H1 (cell line): ENCODE results near the gene MXRA8. TPM values are rescaled to one million over a fixed set of nuclear protein-coding genes. Genes with fewer than 3 reads are reported as not detected.

Source experiments
- CTCF ChIA-PET: fragments of 300-600 bp; sonication (Branson Sonifier 250); formaldehyde crosslinking; loops from one replicate; lab custom pipeline; 2021; ENCODE audit not compliant: partially characterized antibody; lab: Charles Lee
- POLR2A ChIA-PET: fragments of 300-600 bp; sonication (Branson Sonifier 250); formaldehyde crosslinking; loops from one replicate; lab custom pipeline; 2021; ENCODE audit warnings: inconsistent platforms; ENCODE audit not compliant: partially characterized antibody; lab: Charles Lee
- DNase-seq, 2 experiments: peaks; one replicate each; pipeline versions ENCODE4 v3.0.0 to v3.0.0-alpha.2; 2010 to 2022; ENCODE audit warnings: low spot score in 2 of 2, low read depth in 1 of 2, mixed read lengths in 1 of 2
- FAIRE-seq: peaks from 2 replicates; lab custom pipeline; 2011; peaks lifted over from hg19 to GRCh38; lab: Jason Lieb, UNC
- H2AFZ ChIP-seq: 2 replicates; pipeline ENCODE4 v1.8.1; 2012; ENCODE audit warnings: low read length, inconsistent platforms
- H2AK5ac ChIP-seq: 2 replicates; pipeline ENCODE4 v1.6.1; 2013; ENCODE audit warnings: low read depth, low read length
- H2BK120ac ChIP-seq: replicated peaks from 2 replicates; pipeline ENCODE3; 2013; ENCODE audit warnings: low read depth, low read length, inconsistent platforms
- H2BK12ac ChIP-seq: 2 replicates; pipeline ENCODE4 v1.6.1; 2013; ENCODE audit warnings: low read depth, low read length
- H2BK15ac ChIP-seq: 2 replicates; pipeline ENCODE4 v1.6.1; 2013; ENCODE audit warnings: low read length
- H2BK20ac ChIP-seq: 2 replicates; pipeline ENCODE4 v1.6.1; 2013; ENCODE audit warnings: low read length
- H2BK5ac ChIP-seq: 2 replicates; pipeline ENCODE4 v1.6.1; 2013; ENCODE audit warnings: low read depth, low read length
- H3K14ac ChIP-seq: 2 replicates; pipeline ENCODE4 v1.6.1; 2013; ENCODE audit warnings: inconsistent platforms; ENCODE audit not compliant: insufficient read length
- H3K18ac ChIP-seq: 2 replicates; pipeline ENCODE4 v1.6.1; 2013; ENCODE audit warnings: low read length; ENCODE audit errors: extremely low read depth
- H3K23ac ChIP-seq: 2 replicates; pipeline ENCODE4 v1.6.1; 2013; ENCODE audit warnings: inconsistent platforms; ENCODE audit not compliant: insufficient read length
- H3K23me2 ChIP-seq: 2 replicates; pipeline ENCODE4 v1.6.1; 2013; ENCODE audit warnings: low read depth, low read length
- H3K27ac ChIP-seq: 2 replicates; pipeline ENCODE4 v1.6.1; 2011; ENCODE audit warnings: low read depth, low read length, inconsistent platforms
- H3K27me3 ChIP-seq, 4 experiments: replicated peaks in 1 of 4; 1 replicate in 1 of 4; 2 replicates in 3 of 4; pipeline versions ENCODE4 v1.6.1 to v1.8.1; 2011 to 2013; ENCODE audit warnings: low read length in 3 of 4, mild to moderate bottlenecking in 3 of 4, inconsistent platforms in 2 of 4, mixed read lengths in 2 of 4, moderate library complexity in 1 of 4; ENCODE audit not compliant: control insufficient read depth in 3 of 4, insufficient read depth in 3 of 4; ENCODE audit errors: extremely low read depth in 1 of 4
- H3K36me3 ChIP-seq, 4 experiments: 2 replicates each; pipeline versions ENCODE4 v1.6.1 to v1.8.1; 2011 to 2013; ENCODE audit warnings: mild to moderate bottlenecking in 4 of 4, low read length in 3 of 4, moderate library complexity in 2 of 4, control low read depth in 1 of 4, inconsistent platforms in 1 of 4; ENCODE audit not compliant: insufficient read depth in 4 of 4, control insufficient read depth in 2 of 4
- H3K4ac ChIP-seq: replicated peaks from 2 replicates; pipeline ENCODE3; 2013; ENCODE audit warnings: low read length, low read depth, mixed read lengths, inconsistent platforms; ENCODE audit not compliant: insufficient read length
- H3K4me1 ChIP-seq, 4 experiments: replicated peaks in 1 of 4; 1 replicate in 1 of 4; 2 replicates in 3 of 4; pipeline versions ENCODE4 v1.6.1 to v1.8.1; 2011 to 2013; ENCODE audit warnings: low read length in 3 of 4, inconsistent platforms in 2 of 4, mixed read lengths in 1 of 4; ENCODE audit not compliant: insufficient read depth in 4 of 4, control insufficient read depth in 3 of 4
- H3K4me2 ChIP-seq, 2 experiments: 2 replicates each; pipeline versions ENCODE4 v1.6.1 to v1.8.1; 2011 to 2013; ENCODE audit warnings: low read depth in 2 of 2, low read length in 2 of 2, control low read depth in 1 of 2, inconsistent platforms in 1 of 2, mild to moderate bottlenecking in 1 of 2; ENCODE audit not compliant: insufficient read depth in 1 of 2
- H3K4me3 ChIP-seq, 4 experiments: fragments of 200-600, 300-600 bp in 1 of 4; sonication (generic), shearing (Covaris generic), sonication (Bioruptor Twin) in 1 of 4; 2 replicates each; pipeline versions ENCODE4 v1.5.1 to v1.8.1; 2011 to 2016; ENCODE audit warnings: low read length in 4 of 4, low read depth in 3 of 4, control low read depth in 2 of 4, inconsistent platforms in 2 of 4, mild to moderate bottlenecking in 2 of 4, mixed read lengths in 1 of 4, moderate library complexity in 1 of 4; ENCODE audit not compliant: insufficient read depth in 2 of 4; ENCODE audit errors: extremely low read depth in 1 of 4
- H3K56ac ChIP-seq: replicated peaks from 2 replicates; pipeline ENCODE3; 2013; ENCODE audit warnings: low read depth, mild to moderate bottlenecking, mixed read lengths, low read length, inconsistent platforms; ENCODE audit not compliant: insufficient read length
- H3K79me1 ChIP-seq: 2 replicates; pipeline ENCODE4 v1.6.1; 2013; ENCODE audit warnings: low read depth, low read length, control low read depth
- H3K79me2 ChIP-seq, 2 experiments: 2 replicates each; pipeline versions ENCODE4 v1.6.1 to v1.8.1; 2012 to 2013; ENCODE audit warnings: low read length in 2 of 2, mild to moderate bottlenecking in 2 of 2, inconsistent platforms in 1 of 2; ENCODE audit not compliant: insufficient read depth in 2 of 2, control insufficient read depth in 1 of 2
- H3K9ac ChIP-seq, 4 experiments: replicated peaks in 1 of 4; 1 replicate in 1 of 4; 2 replicates in 3 of 4; pipeline versions ENCODE4 v1.6.1 to v1.8.1; 2011 to 2013; ENCODE audit warnings: low read depth in 3 of 4, low read length in 3 of 4, control low read depth in 2 of 4, mild to moderate bottlenecking in 2 of 4, moderate library complexity in 2 of 4, inconsistent platforms in 1 of 4; ENCODE audit errors: extremely low read depth in 1 of 4
- H3K9me3 ChIP-seq, 2 experiments: 2 replicates each; pipeline versions ENCODE4 v1.6.1 to v1.8.1; 2012 to 2013; ENCODE audit warnings: mild to moderate bottlenecking in 2 of 2, moderate library complexity in 2 of 2, control low read depth in 1 of 2, inconsistent platforms in 1 of 2, low read depth in 1 of 2, low read length in 1 of 2, mixed read lengths in 1 of 2; ENCODE audit not compliant: insufficient read depth in 2 of 2
- H4K20me1 ChIP-seq, 2 experiments: replicated peaks in 1 of 2; 2 replicates each; pipeline versions ENCODE3 to v1.8.1; 2011 to 2013; ENCODE audit warnings: inconsistent platforms in 2 of 2, low read length in 2 of 2, mild to moderate bottlenecking in 1 of 2; ENCODE audit not compliant: insufficient read depth in 2 of 2, control insufficient read depth in 1 of 2
- H4K5ac ChIP-seq: 2 replicates; pipeline ENCODE4 v1.6.1; 2013; ENCODE audit warnings: low read length, low read depth, mixed read lengths, inconsistent platforms; ENCODE audit not compliant: insufficient read length
- H4K8ac ChIP-seq: 2 replicates; pipeline ENCODE4 v1.8.0; 2013; ENCODE audit warnings: mild to moderate bottlenecking, moderate library complexity, low read length, inconsistent platforms; ENCODE audit not compliant: insufficient read depth; ENCODE audit errors: extremely low read depth
- H4K91ac ChIP-seq: replicated peaks from 2 replicates; pipeline ENCODE3; 2013; ENCODE audit warnings: low read length, mixed read lengths, inconsistent platforms; ENCODE audit not compliant: insufficient read length
- BACH1 ChIP-seq: IDR thresholded peaks from 2 replicates; pipeline ENCODE4 v1.6.1; 2012; ENCODE audit warnings: low read length, improper control_type of control experiment
- CBX5 ChIP-seq: fragments of 300-800, 300-1000 bp; sonication (generic); IDR thresholded peaks from 2 replicates; pipeline ENCODE4 v1.7.1; 2016; ENCODE audit warnings: antibody characterized with exemption, low read length, low read depth
- EZH2 ChIP-seq: fragments of 200-600 bp; sonication (generic); IDR thresholded peaks from 2 replicates; pipeline ENCODE4 v1.7.1; 2012; ENCODE audit warnings: low read depth, mild to moderate bottlenecking, moderate library complexity, low read length, inconsistent platforms; ENCODE audit not compliant: severe bottlenecking
- NRF1 ChIP-seq: IDR thresholded peaks from 2 replicates; pipeline ENCODE4 v1.6.1; 2011; ENCODE audit warnings: mild to moderate bottlenecking, low read depth, low read length, improper control_type of control experiment
- PHF8 ChIP-seq: fragments of 200-600 bp; sonication (generic); conservative IDR thresholded peaks from 2 replicates; pipeline ENCODE4 v1.7.1; 2012; ENCODE audit warnings: low read depth, mild to moderate bottlenecking, inconsistent platforms, low read length, moderate library complexity
- SUZ12 ChIP-seq: fragments of 200-600 bp; sonication (generic); IDR thresholded peaks from 2 replicates; pipeline ENCODE4 v1.6.1; 2012; ENCODE audit warnings: mild to moderate bottlenecking, inconsistent platforms, low read length, moderate library complexity, mixed read lengths
- WGBS, 2 experiments: shearing (Covaris generic) in 1 of 2; methylation state at CpG; one replicate each; pipeline versions ENCODE4 v1.1.6 to v1.1.7; 2013 to 2015; ENCODE audit warnings: low lambda C conversion rate in 2 of 2, mixed read lengths in 2 of 2, inconsistent platforms in 1 of 2, low coverage in 1 of 2, missing lambda C conversion rate in 1 of 2; ENCODE audit not compliant: insufficient replicate concordance in 2 of 2, insufficient coverage in 1 of 2, insufficient read length in 1 of 2; ENCODE audit errors: extremely low coverage in 1 of 2, missing lambda C conversion rate in 1 of 2; 5-methylcytosine and 5-hydroxymethylcytosine counted together
- polyA plus RNA-seq, 7 experiments: library from polyadenylated mRNA; depleted of rRNA in 3 of 7; stranded (reverse) in 5 of 7; unstranded in 2 of 7; fragments of >200 nt in 5 of 7; fragments of 200-250 nt in 2 of 7; gene quantifications; 1 replicate in 5 of 7; 2 replicates in 1 of 7; 4 replicates in 1 of 7; pipeline versions ENCODE4 v1.2.1 to v1.2.3, GENCODE V29; 2011 to 2013; ENCODE audit warnings: missing spikeins in 2 of 7, mixed read lengths in 2 of 7
- total RNA-seq: library from RNA; stranded (reverse); fragmentation: NEBNext Ultra II Directional; extraction: Animal tissue kit (Norgen Biotek cat#: 25700); gene quantifications from 2 replicates; pipeline ENCODE4 v1.2.1, GENCODE V29; 2021
- TF ChIP-seq, protein P1 (sequence below), 3 experiments: IDR thresholded peaks; 1 replicate in 2 of 3; 2 replicates in 1 of 3; pipeline versions ENCODE4 v1.5.1 to v1.6.1; 2011; ENCODE audit warnings: low read length in 3 of 3, mild to moderate bottlenecking in 3 of 3, inconsistent platforms in 2 of 3, low read depth in 1 of 3, moderate library complexity in 1 of 3; ENCODE audit not compliant: insufficient read depth in 1 of 3; ENCODE audit errors: control extremely low read depth in 1 of 3

Gene MXRA8
- total and polyA plus RNA-seq, 2 of the 8 experiments (the other 6 are each of a cell fraction or from before 2014, with no cell fraction given): 10.5 to 17.2 TPM

DNA sequence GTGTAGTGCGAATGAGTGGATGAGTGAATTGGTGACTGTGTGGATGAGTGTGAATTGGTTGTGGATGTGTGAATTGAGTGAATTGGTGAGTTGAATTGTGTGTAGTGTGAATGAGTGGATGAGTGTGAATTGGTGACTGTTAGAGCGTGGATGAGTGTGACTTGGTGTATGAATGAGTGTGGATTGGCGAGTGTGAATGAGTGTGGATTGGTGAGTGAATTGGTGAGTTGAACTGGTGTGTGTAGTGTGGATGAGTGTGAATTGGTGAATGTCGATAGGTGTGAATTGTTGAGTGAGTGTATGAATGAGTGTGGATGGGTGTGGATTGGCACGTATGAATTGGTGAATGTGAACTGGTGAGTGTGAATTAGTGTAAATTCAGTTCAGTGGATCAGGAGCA is 9.0 kb upstream of the MXRA8 start:
- H3K4me3 ChIP-seq: no peak overlapping the region
- no peak overlapping the region for H3K14ac ChIP-seq
- DNase-seq: no peak
- no peak overlapping the region for H3K9ac ChIP-seq
- H3K79me2 ChIP-seq: no peaks in the 10 kb centered on the region
- H2AFZ ChIP-seq: no peak overlapping the region
- peak overlapping the region; percentile 82; the same call in 1 of the 2 replicates for H2AK5ac ChIP-seq
- CTCF ChIA-PET: no interaction called here
- no peak for FAIRE-seq
- H3K4ac ChIP-seq: no peak overlapping the region
- peaks cover 0 to 9% of the 10 kb centered on the region in 2 experiments for H4K20me1 ChIP-seq
- no peaks in the 10 kb centered on the region; a peak in 1 of 8 replicates for H3K36me3 ChIP-seq
- H4K8ac ChIP-seq: no peak overlapping the region
- H2BK120ac ChIP-seq: no peak overlapping the region
- H2BK20ac ChIP-seq: no peak overlapping the region; the same call in 1 of the 2 replicates
- no peak overlapping the region for H2BK12ac ChIP-seq
- no peak overlapping the region for H2BK5ac ChIP-seq
- H2BK15ac ChIP-seq: no peak overlapping the region
- no peak overlapping the region for H3K4me2 ChIP-seq
- H4K5ac ChIP-seq: no peak overlapping the region
- H3K23ac ChIP-seq: no peak overlapping the region
- H3K27me3 ChIP-seq: no peaks in the 10 kb centered on the region; a peak in 1 of 7 replicates
- peaks cover 17% of the 10 kb centered on the region; the same call in 1 of the 2 replicates for H3K23me2 ChIP-seq
- H4K91ac ChIP-seq: no peak overlapping the region
- H3K56ac ChIP-seq: peak overlapping the region; percentile 94
- peaks cover 12 to 18% of the 10 kb centered on the region in 2 experiments; a peak in 3 of 4 replicates for H3K9me3 ChIP-seq
- TF ChIP-seq, protein P1, sequence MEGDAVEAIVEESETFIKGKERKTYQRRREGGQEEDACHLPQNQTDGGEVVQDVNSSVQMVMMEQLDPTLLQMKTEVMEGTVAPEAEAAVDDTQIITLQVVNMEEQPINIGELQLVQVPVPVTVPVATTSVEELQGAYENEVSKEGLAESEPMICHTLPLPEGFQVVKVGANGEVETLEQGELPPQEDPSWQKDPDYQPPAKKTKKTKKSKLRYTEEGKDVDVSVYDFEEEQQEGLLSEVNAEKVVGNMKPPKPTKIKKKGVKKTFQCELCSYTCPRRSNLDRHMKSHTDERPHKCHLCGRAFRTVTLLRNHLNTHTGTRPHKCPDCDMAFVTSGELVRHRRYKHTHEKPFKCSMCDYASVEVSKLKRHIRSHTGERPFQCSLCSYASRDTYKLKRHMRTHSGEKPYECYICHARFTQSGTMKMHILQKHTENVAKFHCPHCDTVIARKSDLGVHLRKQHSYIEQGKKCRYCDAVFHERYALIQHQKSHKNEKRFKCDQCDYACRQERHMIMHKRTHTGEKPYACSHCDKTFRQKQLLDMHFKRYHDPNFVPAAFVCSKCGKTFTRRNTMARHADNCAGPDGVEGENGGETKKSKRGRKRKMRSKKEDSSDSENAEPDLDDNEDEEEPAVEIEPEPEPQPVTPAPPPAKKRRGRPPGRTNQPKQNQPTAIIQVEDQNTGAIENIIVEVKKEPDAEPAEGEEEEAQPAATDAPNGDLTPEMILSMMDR (IDR thresholded peaks at IDR 0.05; ENCODE audit: control extremely low read depth in 1 of 3, insufficient read depth in 1 of 3, low read depth in 1 of 3, low read length in 3 of 3): no peak
- TF ChIP-seq NRF1 (no peak), CBX5 (no peak), BACH1 (peak; percentile 29), EZH2 (no peak), PHF8 (no peak), SUZ12 (no peak)
- POLR2A ChIA-PET: interaction anchor here (0.8 to 33.4 kb wide), 2 partner anchors 29 to 57 kb away, joined by 3 to 719 read pairs; partner anchors contain the start of genes CCNL2 and MRPL20
- no peak overlapping the region for H3K18ac ChIP-seq
- no peaks in the 10 kb centered on the region for H3K79me1 ChIP-seq
- no peak overlapping the region for H3K27ac ChIP-seq
- 87 to 100% methylated on average over 5 of the region's 5 CpGs for WGBS, 2 experiments
- H3K4me1 ChIP-seq: peaks cover 0 to 7% (median 5%) of the 10 kb centered on the region in 4 experiments; a peak in 5 of 7 replicates
